GM19328 (cell line): ENCODE data around the gene ZNF860.
"Not testable (repeated sequence)": the region's sequence is repeated elsewhere in the genome, so short reads cannot be mapped to it uniquely, and the experiment has no call there.

Experiments
- ATAC-seq: cut with Tn5 transposase; IDR thresholded peaks from one replicate; pipeline ENCODE4 v1.9.1; 2021; ENCODE audit warnings: mild to moderate bottlenecking, moderate library complexity; ENCODE audit not compliant: unreplicated experiment

The ZNF860 gene

DNA sequence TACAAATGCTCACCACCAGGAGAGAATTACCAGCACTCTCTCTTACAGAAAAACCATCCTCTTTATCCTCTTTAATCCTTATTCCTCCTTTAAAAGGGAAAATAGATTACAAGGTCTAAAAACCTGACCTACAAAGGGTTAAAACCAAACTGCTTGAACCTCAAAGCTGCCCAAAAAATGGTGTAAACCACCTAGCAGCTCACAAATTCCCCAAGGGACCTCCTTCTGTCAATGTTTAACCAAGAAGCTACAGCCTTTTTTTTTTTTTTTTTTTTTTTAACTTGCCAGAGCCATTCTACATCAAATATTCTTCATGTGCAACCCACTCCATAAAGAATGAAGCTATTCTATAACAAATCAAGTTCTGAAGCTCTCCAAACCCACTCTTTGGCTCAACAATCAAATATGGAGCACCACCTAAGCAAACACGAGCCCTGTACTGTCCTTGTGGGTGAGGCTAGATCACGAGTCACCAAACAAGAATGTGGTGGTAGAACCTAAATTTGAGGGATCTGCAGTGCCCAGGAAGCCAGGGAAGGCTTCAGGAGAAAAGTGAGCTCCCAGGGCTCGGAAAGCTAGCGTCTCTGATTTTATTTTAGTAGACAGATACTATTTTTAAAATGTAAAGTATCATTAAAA is 20.6 kb upstream of the ZNF860 start:
- no peak for ATAC-seq

DNA sequence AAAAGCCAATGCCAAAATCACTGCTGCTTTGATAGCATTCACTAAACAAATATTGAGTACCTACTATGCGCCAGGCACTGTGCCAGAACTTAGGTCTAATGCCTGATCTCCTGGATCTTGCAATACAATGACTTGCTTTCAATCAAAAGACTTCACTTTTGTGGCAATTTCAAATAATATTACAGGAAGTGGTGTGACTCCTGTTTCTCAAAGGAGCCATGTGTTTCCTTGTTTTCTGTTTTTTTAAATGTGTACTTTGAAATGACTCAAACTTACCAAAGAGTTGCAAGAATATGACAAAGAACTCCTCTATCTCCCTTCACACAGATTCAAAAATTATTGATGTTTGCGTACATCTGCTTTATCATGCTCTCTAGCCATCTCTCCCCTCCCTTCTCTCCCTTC is 18.7 kb upstream of the ZNF860 start:
- ATAC-seq: no peak

DNA sequence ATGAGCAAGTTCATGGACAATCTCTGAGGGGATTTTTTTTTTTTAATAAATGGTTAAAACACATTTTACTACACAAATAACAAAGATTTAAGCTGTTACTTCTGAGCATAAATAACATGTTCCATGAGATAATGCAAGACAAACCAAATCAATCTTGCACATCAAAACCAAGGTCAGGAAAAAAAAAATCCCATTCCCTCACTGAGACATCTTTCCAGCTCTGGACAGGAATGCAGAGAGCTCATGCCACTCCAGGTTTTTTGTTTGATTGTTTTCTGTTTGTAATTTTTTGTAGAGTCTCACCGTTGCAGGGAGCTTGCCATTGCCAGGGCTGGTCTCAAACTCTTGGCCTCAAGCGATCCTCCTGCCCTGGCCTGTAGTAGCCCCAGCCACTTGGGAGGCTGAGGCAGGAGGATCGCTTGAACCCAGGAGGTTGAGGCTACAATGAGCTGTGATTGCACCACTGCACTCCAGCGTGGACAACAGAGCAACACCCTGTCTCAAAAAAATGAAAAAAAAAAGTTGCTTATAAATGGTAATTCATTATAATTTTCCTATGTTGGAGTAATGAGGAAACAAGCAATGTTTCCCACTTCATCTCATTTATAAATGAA is 14.5 kb upstream of the ZNF860 start:
- ATAC-seq: no peak

DNA sequence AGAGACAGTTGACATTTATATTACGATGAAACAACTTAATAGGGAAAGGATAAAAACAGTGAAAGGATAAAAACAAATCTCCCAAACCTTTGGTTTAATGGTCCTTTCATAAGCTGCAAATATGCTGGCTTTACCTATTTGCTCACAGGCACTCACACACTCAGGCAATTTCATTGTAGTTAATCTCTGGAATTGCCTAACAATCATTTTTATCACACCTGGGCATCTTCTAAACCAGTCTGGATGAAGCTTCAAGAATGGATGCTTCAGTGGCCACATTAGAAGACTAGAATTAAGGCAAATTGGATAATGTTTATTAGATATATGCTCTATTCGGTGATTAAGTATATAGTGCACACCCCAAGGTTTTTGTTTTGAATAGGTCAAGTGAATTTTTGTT is 14.0 kb upstream of the ZNF860 start:
- no peak for ATAC-seq

DNA sequence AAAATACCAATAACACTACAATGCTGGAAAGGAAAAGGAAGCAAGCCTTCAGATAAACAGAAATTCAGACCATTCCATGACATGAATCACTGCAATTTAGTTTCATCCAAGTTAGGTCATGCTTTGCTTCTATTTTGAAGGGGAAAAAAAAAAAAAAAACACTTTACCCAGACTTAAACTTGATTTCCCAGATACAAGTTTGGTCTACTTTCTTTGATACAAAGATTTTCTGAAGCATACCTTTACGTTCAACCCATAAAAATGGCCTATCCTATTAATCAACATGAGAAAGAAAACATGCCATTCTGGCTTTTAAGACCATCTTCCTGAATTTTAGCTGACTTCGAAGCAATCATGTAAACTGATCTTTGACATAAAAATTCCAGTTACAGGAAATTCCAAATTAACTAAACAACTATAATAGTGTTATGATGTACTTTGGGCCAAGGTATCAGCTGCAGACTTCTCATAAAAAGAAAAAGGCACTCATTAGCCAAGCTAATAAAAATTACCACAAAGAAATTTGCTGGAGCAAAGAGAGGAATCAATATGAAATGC is 13.1 kb upstream of the ZNF860 start:
- no peak for ATAC-seq

DNA sequence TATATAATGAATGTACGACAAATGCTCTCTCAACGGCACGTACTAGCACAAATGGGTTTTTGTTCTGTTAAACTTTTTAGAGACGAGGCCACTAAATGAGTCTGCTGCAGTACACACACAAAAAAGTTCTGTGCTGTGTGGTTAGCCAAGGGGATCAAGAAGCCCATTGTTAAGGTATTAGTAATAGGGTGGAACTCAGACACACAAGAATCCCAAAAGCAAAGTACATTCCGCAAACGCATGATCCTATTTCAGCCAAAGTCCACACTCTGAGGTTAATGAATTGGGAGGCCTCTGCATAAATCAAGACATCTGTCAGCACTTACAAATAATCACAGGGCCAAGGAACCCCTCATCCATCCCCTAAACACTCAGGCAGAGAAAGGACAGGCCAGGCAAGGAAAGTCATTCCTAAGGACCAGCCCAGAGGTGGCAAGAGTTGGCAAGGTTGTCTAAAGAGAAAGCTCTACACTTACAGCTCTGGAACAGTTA is 12.6 kb upstream of the ZNF860 start:
- no peak for ATAC-seq

DNA sequence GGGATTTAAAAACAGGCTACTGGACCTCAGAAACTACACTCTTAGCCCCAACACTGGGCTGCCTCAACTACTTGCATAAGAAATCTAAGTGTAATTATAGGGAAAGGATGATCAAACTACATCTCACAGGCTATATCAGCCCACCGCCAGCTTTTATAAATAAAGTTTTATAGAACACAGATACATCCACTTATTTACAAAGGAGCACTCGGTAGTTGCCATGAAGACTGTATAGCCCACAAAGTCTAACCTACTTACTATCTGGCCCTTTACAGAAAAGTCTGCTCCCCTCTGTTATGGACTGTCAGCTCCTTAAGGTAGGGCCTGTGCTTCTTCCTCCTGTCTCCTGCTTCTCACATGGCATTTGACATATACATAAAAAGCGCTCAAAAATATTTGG is 9.9 kb upstream of the ZNF860 start:
- no peak for ATAC-seq

DNA sequence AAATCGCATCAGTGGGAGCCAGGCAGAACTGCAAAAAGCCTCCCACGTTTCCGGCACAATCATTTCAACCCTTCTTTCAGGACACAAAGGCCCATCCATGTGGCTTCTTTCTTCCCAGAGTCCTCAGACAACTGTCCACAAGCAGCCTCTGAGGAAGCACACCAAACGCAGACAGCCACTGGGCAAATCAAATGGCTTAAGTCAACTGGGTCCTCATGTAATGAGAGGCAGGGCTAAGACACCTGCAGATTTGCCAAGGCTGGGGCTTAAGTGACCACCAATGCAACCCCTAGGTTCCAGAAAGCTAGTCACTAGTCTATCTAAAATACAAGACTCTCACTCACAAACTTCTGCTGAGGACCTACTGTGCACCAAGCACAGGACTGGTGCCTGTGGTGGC is 8.5 kb upstream of the ZNF860 start:
- ATAC-seq: no peak

DNA sequence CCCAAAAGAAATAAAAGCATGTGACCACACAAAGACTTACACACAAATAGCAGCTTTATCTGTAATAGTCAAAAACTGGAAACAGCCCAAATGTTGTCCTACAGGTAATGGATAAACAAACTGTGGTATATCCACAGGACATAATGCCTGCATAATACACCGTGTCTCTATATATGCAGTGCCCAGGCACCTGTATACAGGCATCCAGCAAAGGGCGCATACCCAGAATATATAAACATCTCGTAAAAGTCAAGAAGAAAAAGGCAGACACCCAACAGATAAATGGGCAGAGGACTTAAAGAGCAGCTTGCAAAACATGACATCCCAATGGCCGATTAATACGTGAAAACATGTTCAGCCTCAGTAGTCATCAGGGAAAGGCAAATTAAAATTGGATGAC is 7.7 kb upstream of the ZNF860 start:
- ATAC-seq: no peak

DNA sequence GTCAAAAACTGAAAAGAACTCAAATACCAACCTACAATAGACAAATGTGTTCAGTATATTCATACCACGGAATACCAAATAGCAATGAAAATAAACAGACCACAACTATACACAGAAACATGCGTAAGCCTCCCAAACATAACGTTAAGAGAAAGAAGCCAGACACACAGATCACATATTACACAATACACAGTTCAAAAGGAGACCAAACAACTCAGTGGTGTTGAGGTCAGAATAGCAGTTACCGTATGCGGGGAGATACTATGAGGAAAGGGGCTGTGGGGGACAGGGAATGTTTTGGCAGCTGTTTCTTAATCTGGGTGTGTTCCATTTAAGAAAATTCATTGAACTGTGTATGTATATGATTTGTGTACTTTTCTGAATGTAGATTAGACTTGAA is 7.1 kb upstream of the ZNF860 start:
- no peak for ATAC-seq

DNA sequence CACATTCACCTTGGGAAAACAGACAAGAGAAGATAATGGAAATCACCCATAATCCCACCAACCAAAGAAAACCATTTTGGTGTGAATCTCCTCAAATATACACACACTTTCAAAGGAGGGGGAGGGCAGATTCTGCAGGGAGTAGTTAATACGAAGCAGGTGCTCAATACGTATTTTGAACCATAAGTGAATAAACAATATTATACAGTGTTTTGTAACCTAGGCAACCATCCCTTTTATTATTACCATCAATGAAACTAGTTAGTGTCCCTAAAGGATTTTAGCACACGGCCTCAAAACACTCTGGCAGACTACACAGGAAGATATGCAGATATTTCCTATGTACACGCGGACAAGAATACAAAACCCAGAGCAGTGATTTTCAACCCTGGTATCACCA is 6.6 kb upstream of the ZNF860 start:
- no peak for ATAC-seq

DNA sequence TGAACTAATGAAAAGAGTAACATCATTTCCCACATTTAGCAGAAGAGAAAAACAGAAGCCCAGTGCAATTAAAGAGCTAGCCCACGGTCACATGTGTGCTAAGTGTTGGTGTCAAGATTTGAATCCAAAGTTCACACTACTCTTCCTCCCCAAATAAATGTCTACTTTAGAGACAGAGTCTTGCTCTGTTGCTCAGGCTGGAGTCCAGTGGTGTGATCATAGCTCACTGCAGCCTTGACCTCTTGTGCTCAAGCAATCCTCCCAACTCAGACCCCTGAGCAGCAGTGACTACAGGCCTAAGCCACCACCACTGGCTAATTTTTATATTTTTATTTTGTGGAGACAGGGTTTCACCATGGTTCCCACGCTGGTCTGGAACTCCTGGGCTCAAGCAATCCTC is 5.2 kb upstream of the ZNF860 start:
- ATAC-seq: no peak

DNA sequence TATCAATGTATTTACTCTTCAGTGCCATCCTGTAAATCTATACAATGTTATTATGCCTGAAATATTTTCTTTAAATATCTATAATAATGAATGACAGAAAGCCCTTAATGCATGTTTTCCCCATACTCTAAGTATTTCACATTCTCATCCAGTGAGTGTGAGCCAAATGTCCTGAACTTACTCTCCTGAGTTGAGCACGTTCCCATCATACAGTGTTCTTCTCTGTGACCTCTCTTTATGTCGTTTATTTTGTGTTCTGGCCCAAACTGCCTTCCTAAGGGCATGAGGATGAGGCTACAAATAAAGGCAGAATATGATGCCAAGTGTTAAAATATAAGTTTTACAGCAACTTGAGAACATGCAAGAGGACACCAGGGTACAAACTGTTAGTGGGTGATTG is 3.8 kb upstream of the ZNF860 start:
- ATAC-seq: no peak

DNA sequence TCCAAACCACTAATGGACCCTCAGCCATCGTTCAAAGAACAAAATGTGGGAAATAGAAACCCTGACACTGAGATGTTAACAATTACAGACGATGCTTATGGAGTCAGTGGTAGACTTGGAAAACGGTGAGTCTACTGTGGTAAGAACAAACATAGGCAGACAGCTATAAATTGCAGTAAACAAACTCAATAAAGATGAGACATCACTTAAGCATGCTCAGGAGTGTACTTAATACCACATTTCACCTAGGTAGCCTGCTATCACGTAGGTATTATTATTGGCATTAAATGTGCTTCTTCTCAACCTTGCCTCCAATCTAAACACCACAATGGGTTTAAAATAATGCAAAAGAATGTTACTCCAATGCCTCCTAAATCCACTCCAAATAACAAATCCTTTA is 3.0 kb upstream of the ZNF860 start:
- ATAC-seq: no peak

DNA sequence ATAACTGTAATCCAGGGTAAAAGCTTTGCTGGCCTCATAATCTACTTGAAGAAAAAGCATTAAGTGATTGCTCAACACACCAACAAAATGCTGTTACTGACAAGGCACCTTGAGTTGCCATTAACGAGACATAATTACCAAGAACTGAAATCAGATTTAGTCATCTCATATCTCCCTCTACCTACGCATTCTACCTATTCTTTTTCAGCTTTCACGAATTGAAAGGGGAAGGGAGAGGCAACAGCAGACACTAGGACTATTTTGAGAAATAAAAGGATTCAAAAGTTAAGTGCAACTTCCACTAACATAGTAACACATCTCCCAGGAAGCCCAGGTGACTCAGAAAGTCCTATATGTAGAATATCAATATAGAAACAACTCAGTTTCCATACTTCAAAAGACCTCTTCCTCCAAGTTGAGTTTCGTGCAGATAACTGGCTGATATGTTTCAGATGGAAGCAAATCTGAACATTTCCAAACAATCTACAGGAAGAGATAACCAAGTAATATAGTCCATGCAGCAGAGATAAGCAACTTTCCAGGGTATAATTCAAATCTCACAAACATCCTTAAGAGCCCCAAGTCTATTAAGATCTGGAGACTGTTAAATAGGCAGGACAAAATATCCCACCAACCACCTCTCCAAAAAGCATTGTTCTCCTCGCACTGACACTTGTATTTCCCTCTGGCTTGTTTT is 2.4 kb upstream of the ZNF860 start:
- ATAC-seq: no peak

DNA sequence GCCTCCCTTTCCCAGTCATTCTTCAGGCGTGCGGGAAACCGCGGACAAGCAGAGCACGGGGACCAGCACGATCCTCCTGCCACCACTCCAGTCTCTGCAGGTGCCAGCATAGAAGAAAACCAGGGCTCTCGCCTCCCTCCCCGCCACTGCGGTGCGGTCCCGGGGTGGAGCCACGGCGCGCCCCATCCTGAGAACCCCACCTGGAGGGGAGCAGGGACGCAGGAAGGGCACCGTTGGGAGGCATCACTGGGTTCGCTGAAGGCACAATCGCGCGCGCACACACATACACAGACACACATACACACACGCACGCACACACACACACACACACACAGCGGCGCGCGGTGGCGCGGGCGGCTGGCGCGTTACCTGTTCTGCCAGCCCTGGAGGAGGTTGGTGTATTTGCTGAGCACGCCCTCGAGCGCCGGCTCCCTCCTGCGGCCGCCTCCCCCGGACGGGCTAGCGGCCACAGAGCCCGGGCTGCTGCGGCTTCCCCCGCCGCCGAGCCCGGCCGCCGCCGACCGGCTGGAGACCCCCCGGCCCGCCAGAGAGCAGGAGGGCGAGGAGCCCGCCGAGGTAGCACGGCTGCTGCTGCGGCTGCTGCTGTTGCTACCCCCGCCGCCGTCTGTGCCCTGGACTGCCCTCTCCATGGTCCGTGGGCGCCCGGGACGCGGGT is 882 bp upstream of the ZNF860 start:
- no peak for ATAC-seq

DNA sequence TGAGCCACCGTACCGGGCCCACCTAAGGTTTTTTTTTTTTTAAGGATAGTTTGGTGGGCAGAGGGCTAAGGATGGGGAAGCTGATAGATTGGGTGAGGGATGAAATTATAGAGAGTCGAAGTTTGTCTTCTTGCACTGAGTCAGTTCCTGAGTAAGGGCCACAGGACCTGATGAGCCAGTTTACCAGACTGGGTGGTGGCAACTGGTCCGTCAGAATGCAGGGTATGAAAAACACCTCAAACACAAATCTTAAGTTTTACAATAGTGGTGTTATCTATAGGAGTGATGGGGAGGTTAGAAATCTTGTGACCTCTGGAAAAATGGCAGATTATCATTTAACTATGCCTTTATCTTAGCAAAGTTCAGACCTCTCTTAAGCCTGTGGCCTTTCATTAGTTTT is 2.8 kb downstream of the ZNF860 start:
- no peak for ATAC-seq

DNA sequence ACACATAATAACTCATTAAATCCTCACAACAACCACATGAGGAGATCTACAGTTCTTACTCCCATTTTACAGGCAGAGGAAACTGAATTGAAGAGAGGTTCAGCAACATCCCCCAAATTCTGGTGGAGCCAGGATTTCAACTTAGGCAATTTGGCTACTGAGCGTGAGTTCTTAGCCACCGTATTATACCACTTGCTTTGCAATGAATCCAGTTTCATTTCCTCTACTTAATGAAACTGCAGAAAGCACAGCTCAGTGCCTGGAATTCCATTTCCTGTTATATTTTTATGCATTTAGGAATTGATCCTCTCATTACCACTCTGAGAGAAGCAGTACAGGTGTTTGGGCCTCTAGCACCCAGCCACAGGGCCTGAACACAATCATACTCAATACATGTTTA is 4.3 kb downstream of the ZNF860 start:
- ATAC-seq: no peak

DNA sequence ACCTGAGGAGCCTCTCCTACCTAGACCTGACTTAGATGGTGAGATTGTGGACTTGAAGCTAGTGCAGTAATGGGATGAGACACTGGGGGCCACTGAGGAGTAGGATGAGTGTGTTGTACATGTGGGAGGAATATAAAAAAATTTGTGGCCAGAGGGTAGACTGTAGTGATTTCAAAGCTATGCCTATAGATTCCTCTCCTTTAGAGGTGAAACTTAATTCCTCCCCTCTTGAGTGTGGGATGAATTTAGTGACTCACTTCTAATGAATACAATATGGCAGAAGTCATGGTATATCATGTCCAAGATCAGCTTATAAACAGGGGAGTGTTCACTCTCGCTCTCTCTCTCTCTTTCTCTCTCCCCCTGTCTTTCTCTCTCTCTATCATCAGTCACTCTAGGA is 6.7 kb downstream of the ZNF860 start:
- no peak for ATAC-seq

DNA sequence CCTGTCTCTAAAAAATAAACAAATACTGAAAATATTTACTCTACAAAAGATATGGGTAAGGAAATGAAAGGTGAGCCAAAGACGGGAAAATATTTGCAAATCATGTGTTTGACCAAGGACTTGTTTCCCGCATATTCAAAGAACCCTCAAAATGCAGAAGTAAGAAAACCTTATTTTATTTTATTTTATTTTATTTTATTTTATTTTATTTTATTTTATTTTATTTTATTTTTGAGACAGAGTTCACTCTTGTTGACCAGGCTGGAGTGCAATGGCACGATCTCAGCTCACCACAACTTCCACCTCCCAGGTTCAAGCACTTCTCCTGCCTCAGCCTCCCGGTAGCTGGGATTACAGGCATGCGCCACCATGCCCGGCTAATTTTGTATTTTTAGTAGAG is 11.4 kb downstream of the ZNF860 start:
- ATAC-seq: not testable (repeated sequence)

DNA sequence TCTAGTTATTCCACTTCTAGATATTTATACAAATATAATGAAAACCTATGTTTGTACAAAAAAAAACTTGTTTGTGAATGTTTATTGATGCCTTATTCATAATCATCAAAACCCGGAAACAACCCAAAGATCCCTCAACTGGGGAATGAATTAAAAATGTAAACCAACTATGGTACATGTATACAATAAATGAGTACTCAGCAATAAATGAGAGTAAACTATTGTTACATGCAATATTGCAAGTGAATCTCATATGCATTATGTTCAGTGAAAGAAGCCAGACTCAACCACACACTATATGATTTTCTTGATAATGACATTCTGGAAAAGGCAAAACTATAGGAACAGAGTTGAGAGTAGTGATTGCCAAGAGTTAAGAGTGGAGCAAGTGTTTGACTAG is 12.3 kb downstream of the ZNF860 start:
- ATAC-seq: no peak

DNA sequence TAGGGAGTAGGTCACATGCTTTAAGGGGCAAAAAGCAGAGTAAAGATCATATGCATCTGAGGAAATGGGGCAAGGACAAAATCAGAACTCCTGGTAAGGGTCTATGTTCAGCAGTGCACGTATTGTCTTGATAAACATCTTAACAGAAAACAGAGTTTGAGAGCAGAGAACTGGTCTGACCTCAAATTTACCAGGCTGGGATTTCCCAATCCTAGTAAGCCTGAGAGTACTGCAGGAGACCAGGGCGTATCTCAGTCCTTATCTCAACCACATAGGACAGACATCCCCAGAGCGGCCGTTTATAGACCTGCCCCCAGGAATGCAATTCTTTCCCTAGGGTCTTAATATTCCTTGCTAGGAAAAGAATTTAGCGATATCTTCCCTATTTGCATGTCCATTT is 13.5 kb downstream of the ZNF860 start:
- ATAC-seq: not testable (repeated sequence)
